Ureter (tissue), 1 donor: ENCODE data around the gene MAN2A1. TPM values are rescaled to one million over a fixed set of nuclear protein-coding genes. Genes with fewer than 3 reads are reported as not detected.
"Not testable (repeated sequence)": the region's sequence is repeated elsewhere in the genome, so short reads cannot be mapped to it uniquely, and the experiment has no call there.

Source experiments
- DNase-seq: peaks from one replicate; pipeline ENCODE4 v3.0.0-alpha.2; 2020; ENCODE audit warnings: low spot score
- total RNA-seq: library from RNA; stranded (reverse); gene quantifications from one replicate; pipeline ENCODE4 v1.2.4, GENCODE V29; 2023
- donor health status: DM: yes; HTN: yes; CAD: no.

MAN2A1 gene
- total RNA-seq, 1 donor from 2014 or later, result 56.9 TPM

DNA sequence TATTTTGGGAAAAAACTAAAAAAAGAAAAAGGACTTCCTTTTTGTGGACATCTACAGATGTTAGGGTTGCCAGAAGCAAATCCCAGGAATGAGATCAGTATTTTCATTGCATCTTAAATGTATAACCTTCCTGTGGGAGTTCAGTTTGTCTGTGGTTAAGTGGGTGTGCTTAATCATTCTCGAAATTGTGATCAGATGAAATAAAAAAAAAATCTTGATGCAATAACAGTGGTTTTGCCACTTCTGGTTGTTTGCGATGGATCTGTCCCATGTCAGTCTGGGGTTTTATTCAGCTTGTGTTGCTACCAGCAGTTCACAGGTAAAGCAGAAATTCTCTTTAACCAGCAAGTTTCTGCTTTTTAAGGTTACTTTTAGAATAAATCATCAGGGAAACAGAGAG, 179.0 kb downstream of the MAN2A1 start:
- DNase-seq, result no peak

DNA sequence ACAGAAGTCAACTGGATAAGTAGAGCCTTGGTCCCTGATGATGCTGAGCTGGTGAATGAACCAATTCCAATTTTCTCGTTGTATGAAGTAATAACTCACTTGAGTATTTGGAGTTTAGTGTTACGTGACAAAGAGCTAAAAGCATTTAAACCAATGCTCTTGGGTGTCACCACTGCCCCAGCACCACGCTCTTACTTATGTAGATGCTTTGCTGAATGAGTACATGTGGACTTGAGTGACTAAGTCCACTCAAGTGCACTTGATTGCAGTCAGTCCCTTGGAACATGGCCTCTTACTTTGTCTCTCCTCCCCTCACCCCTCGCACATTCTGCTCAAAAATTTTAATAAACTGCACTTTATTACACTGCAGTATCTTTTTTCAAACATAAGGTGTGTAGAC, 184.0 kb downstream of the MAN2A1 start:
- DNase-seq, result no peak

GRCh38 chr5:109874108-109874507, 184.4 kb downstream of the MAN2A1 start:
- DNase-seq, result no peak

- DNase-seq, result no peak
Observed at GRCh38 chr5:109876030-109876725, 186.5 kb downstream of the MAN2A1 start.

GRCh38 chr5:109876941-109877669, 187.4 kb downstream of the MAN2A1 start:
- DNase-seq, result no peak

DNA sequence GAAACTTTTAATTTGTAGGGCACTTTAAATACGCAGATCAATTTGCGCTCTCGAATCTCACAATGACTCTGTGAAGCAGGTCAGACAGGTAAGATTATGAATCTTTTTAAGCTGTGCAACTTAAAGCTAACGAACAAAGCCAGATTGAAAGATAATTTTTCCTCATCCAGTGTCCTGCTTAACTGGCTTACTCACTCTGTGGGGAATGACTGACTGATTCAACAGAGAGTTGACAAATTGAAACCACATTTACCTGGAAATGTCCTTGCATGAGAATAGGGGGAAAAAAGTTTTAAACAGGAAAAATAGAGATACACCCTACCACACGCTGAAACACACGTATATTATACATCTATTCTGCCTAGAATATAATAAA, 187.9 kb downstream of the MAN2A1 start:
- no peak for DNase-seq

DNA sequence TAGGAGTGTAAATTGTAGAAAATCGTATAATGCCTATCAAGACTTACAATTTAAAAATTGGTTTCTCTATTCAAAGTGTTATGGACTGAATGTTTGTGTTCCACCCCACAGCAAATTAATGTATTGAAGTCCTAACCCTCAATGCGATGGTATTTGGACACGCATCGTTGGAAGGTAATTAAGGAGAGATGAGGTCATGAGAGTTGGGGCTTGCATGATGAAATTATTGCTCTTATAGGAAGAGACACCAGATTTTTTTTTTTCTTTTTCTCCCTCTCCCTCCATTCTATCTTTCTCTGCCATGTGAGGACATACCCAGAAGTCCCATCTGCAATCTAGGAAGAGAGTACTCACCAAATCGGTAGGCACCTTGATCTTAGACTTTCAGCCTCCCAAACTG, 189.2 kb downstream of the MAN2A1 start:
- DNase-seq, result no peak

DNA sequence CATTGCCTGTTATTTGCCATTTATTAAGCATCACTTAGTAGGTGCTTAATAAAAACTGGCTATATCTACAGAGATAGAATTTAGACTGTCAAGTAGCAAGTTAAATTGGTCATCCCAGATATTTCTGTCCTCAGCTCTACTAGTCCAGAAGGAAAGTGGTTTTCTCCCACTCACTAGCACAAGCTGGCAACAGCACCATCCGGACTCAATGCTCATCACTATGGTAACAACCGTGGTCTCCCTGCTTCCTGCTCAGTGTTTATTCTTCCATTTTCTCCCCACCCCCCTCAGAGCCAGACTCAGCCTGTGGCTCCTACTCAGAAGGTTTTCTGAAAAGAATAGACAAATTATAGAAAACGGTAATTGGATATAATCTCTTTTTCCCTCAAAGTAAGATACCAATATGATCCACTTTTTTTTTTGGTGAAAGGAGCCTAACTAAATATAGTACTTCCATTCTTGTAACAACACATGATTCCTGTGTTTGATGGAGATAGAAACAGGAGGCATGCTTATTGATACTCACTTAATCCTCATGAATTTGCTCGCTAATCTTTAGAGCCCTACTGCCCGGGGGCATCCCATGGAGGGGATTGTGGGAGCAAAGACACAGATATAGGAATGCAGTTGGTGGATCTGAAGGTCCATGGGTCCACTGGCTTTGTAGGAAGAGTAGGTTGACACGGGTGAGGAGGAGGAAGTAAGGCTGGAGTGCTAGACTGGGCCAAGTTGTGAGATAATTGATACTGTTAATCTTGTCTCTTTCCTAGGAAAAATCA, 191.4 kb downstream of the MAN2A1 start:
- no peak for DNase-seq

DNA sequence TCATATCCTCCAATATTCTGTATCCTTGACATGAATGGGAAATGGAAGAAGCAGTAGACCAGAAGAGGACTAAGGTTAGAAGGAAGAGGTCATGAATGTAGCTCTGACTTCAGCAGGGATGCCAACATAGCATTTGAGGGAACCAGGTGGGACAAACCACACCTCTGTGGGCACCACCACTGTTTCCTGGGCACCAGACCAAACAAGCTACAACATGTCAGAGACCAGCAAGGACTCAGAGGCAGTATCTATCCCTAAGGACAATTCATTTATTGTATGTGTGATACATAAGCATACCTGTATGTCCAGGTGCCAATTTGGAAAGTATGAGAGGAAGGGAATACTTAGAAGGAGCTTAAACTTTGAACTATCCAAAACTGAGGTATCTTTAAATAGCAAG, 192.8 kb downstream of the MAN2A1 start:
- no peak for DNase-seq

GRCh38 chr5:109884676-109885075, 194.9 kb downstream of the MAN2A1 start:
- no peak for DNase-seq

- no peak for DNase-seq
Observed at GRCh38 chr5:109885205-109885604, 195.5 kb downstream of the MAN2A1 start.

DNA sequence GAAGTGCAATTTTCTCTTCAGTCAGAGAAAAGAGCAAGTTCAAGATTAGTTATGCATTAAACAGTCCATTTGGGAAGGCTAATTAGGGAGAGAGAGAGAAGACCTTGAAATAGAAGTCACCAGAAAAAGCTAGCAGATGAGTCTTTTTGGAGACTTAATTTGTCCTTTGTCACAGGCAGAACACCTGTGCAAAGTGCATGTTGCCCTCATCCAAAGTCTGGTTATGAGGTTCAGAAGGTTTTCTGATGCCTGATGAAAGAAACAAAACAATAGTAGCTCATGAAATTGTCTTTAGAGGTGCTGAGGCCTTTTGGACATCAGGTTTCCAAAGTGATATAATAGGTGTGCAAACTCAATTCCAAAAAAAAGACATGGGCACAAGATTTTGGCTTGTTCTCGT, 199.3 kb downstream of the MAN2A1 start:
- no peak for DNase-seq

DNA sequence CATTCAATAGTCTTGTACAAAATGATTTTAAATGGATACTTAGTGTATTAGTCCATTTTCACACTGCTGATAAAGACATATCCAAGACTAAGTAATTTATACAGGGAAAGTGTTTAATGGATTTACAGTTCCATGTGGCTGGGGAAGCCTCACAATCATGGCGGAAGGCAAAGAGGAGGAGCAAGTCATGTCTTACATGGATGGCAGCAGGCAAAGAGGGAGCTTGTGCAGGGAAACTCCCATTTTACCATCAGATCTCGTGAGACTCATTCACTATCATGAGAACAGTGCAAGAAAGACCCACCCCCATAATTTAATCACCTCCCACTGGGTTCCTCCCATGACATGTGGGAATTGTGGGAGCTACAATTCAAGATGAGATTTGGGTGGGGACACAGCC, 203.5 kb downstream of the MAN2A1 start:
- not testable (repeated sequence) for DNase-seq

- no peak for DNase-seq
Observed at GRCh38 chr5:109898269-109899162, 208.8 kb downstream of the MAN2A1 start.

GRCh38 chr5:109899163-109899535, 209.4 kb downstream of the MAN2A1 start:
- DNase-seq, result no peak

- DNase-seq, result no peak
Observed at GRCh38 chr5:109900461-109900860, 210.7 kb downstream of the MAN2A1 start.

DNA sequence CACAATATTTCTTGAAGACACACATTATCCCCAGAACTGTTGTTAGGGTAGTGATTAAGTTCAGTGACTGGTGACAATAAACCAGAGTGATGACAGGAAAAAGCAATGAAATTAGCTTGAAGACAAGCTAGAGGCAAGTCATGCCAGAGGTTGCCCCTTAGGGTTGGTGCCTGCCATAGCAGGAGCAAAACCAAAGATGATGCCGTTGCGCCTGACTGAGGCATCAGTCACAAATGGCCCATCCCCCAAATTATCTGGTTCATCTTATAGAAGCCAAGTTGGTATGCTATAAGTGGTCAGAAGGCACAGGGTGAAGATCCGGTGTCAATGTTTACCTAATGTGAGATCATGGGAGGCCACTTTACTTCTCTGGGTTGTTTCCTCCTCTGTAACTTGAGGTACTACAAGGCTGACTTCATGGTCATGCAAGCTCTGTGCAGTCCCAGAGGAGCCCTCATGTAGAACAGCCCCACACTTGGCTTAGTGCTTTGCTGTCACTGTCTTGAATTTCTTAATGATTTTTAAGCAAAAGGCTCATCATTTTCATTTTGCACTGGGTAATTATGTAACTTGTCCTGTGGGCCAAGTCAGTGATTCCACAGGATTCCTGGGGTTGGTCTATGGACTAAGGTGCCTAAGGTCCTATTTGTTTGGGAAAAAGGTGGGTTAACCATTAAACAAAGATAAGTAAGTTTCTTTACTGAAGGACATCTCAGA, 211.3 kb downstream of the MAN2A1 start:
- no peak for DNase-seq

DNA sequence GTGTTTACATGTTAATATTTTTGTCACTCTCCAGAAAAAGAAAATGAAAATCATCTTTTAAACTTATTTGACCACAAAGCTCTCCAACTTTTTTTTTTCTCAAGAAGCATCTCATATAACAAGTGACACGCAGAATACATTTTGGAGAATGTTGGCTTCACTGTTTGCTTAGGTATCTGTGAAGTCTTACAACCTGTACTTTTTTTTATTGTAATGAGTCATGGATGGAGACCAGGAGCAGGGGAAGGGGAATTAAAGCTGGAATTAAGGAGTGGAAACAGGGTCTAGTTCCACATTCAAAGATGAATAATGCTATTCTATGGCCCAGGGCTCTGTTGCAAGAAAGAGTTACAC, 211.9 kb downstream of the MAN2A1 start:
- DNase-seq, result no peak

GRCh38 chr5:109903061-109903460, 213.3 kb downstream of the MAN2A1 start:
- no peak for DNase-seq

DNA sequence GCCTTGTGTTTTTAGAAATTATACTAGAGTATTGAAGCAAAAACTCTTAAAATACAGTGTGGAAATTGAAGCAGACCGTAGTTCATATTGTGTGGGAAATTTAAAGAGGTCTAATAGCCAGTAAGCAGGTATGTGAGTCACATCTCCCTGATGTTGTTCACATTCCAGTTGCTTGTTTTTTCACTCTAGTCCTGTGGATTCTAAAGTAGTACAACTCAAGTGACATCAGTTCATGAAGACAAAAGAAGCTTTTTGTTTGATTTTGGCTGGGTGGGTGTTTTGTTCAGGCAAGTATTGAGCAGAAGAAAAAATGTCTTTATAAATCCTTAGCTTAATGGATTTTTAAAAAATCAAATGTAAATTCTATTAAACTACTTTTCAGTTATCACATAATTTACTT, 216.2 kb downstream of the MAN2A1 start:
- DNase-seq, result no peak

DNA sequence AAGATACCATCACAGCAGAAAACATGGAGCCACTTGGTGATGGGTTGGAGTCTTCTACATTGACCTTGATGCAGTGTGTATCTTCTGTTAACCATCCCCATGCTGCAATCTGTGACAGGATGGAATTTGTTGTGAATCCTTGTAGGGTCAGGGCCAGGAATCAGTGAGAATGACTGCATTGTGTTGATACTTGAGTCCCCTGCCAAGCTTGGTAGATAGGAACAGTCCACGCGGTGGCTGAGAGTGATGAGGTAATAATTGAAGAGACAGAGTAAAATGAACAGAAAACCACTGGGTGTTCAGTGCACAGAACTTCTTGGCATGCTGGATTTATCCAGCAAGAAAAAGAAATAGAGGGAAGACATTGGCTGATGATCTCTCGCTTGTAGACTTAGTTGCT, 217.5 kb downstream of the MAN2A1 start:
- DNase-seq, result no peak
